ENCODE data around the gene ISOC1.

Gene ISOC1

GRCh38 chr5:129155876-129156275 is 61.3 kb downstream of the ISOC1 start:
- TF ChIP-seq CTCF (IDR thresholded peaks at IDR 0.05; ENCODE audit: extremely low read depth, missing control alignments), result no peak
- DNase-seq (ENCODE audit: low spot score), result no peak

- no peak for TF ChIP-seq CTCF (IDR thresholded peaks at IDR 0.05; ENCODE audit: extremely low read depth, missing control alignments)
- DNase-seq (ENCODE audit: low spot score), result no peak
Observed at GRCh38 chr5:129161830-129162229, 67.3 kb downstream of the ISOC1 start.

All from GM20000 (cell line).